Nephron progenitor cell (in vitro differentiated cells): ENCODE results near the gene OSBPL5.

ENCODE experiments used
- DNase-seq: peaks from one replicate; pipeline ENCODE4 v3.0.0; 2021
- H3K27ac Mint-ChIP-seq: 2 replicates; pipeline ENCODE4 v1.8.0; 2021; ENCODE audit warnings: mild to moderate bottlenecking, moderate library complexity, mixed read lengths
- H3K27me3 Mint-ChIP-seq: 2 replicates; pipeline ENCODE4 v1.8.0; 2021; ENCODE audit warnings: mild to moderate bottlenecking, low read depth, mixed read lengths; ENCODE audit not compliant: poor library complexity
- H3K36me3 Mint-ChIP-seq: 2 replicates; pipeline ENCODE4 v1.8.0; 2021; ENCODE audit warnings: low read depth, mixed read lengths
- H3K4me1 Mint-ChIP-seq: 2 replicates; pipeline ENCODE4 v1.8.0; 2021; ENCODE audit warnings: mixed read lengths
- H3K4me3 Mint-ChIP-seq: 2 replicates; pipeline ENCODE4 v1.8.0; 2021; ENCODE audit warnings: mild to moderate bottlenecking, moderate library complexity, mixed read lengths
- H3K9me3 Mint-ChIP-seq: 2 replicates; pipeline ENCODE4 v1.8.0; 2021; ENCODE audit warnings: mild to moderate bottlenecking, moderate library complexity, mixed read lengths
- TF ChIP-seq, protein P1 (sequence below): fragments of 200-600 bp; sonication (generic); IDR thresholded peaks from 2 replicates; pipeline ENCODE4 v1.5.0; 2021; ENCODE audit warnings: antibody characterized with exemption

The OSBPL5 gene

DNA sequence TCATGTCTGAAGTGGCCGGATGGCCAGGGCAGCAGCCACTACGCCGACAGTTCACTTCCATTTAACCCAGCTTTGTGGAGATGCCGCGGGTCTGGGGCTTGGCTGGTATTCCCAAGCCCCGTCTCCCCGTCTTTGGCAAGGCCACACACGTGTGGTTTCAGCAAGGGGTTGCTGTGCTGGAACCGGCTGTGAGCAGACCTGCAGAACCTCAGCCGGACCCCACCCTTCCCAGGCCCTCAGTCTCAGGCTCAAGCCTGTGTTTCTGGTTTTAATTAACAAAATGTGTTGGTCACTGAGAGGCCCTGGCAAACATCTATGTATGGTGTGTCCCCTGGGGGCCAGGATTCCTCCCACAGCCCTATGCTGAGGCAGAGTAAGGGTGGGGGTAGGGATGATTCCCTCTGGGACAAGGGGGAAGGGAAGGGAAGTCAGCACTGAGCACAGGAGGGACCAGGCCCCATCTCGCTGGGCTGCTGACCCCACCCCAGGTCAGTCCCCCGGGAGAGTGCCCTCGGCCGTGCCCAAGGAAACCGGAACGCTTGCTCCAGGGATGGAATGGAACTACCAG lies 9.3 kb downstream of the OSBPL5 start:
- DNase-seq, result peak; percentile 12
- Mint-ChIP-seq H3K9me3 (no peaks in the 10 kb centered on the region), H3K4me1 (peaks cover 92% of the 10 kb centered on the region), H3K4me3 (peak overlapping the region; percentile 19), H3K27me3 (peaks cover 5% of the 10 kb centered on the region), H3K36me3 (peaks cover 4% of the 10 kb centered on the region), H3K27ac (peak overlapping the region; percentile 78)
- TF ChIP-seq, protein P1, sequence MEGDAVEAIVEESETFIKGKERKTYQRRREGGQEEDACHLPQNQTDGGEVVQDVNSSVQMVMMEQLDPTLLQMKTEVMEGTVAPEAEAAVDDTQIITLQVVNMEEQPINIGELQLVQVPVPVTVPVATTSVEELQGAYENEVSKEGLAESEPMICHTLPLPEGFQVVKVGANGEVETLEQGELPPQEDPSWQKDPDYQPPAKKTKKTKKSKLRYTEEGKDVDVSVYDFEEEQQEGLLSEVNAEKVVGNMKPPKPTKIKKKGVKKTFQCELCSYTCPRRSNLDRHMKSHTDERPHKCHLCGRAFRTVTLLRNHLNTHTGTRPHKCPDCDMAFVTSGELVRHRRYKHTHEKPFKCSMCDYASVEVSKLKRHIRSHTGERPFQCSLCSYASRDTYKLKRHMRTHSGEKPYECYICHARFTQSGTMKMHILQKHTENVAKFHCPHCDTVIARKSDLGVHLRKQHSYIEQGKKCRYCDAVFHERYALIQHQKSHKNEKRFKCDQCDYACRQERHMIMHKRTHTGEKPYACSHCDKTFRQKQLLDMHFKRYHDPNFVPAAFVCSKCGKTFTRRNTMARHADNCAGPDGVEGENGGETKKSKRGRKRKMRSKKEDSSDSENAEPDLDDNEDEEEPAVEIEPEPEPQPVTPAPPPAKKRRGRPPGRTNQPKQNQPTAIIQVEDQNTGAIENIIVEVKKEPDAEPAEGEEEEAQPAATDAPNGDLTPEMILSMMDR, result no peak

- Mint-ChIP-seq H3K4me1 (peaks cover 90% of the 10 kb centered on the region), H3K27ac (no peak overlapping the region), H3K36me3 (peaks cover 4% of the 10 kb centered on the region), H3K9me3 (no peaks in the 10 kb centered on the region), H3K4me3 (no peak overlapping the region), H3K27me3 (peaks cover 5% of the 10 kb centered on the region)
- TF ChIP-seq, protein P1, result no peak
- DNase-seq, result peak; percentile 2
These were observed 9.9 kb downstream of the OSBPL5 start for GRCh38 chr11:3155216-3155615.

DNA sequence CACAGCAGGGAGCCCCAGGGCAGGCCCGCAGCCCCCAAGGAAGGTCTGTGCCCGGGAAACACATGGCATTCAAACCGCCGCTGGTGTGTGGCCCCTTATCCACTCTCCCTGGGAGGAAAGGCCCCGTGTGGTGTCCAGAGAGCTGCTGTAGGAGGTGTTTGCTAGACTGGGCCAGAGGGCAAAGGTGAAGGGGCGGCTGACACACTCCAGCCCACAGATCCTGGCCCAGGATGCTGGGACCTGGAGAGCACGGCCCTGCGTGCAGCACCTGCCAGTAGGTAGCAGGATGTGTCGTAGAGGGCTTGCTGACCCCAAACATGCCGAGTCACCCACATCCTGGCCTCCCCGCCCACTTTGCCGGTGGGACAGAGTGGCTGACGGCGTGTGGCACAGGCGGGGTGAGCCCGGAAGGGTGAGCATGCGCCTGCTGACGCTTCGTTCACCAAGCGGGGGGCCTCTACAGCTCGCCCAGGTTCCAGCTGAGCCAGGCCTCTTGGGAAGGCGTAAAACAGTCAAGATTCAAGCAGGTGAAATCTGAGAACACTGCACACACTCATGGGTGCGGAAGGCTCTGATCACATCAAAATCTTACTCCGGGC lies 11.0 kb downstream of the OSBPL5 start:
- no peaks in the 10 kb centered on the region for H3K9me3 Mint-ChIP-seq
- TF ChIP-seq, protein P1, result no peak
- DNase-seq, result peak; percentile 22
- peaks cover 4% of the 10 kb centered on the region for H3K36me3 Mint-ChIP-seq
- H3K4me1 Mint-ChIP-seq, result peaks cover 83% of the 10 kb centered on the region
- no peak overlapping the region for H3K4me3 Mint-ChIP-seq
- H3K27ac Mint-ChIP-seq, result no peak overlapping the region
- peaks cover 5% of the 10 kb centered on the region for H3K27me3 Mint-ChIP-seq

DNA sequence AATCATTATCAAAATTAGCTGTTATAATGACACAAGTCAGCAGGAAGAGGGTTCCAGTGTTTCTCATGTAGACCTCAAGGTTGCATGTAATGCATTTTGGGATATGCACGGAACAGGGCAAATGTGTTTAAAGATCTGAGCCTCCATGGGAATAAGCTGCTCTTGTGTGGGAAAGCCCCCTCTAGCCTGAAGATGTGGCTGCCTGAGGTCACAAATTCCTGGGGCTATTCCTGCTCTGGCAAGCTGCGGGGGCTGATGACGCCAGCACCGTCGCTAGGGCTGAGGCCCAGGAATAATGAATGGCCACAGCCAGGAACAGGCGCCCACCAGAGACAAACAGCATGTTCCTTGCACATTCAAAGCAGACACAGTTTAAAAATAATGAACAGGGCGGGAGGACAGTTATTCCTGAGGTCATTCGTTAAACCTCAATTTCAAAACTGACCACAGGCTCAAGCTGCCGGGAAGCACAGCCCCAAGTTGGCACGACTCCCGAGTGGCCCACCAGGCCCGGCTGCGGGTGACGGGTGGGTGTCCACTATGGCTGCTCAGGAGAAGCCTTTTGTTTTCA lies 11.7 kb downstream of the OSBPL5 start:
- Mint-ChIP-seq H3K36me3 (peaks cover 4% of the 10 kb centered on the region), H3K9me3 (no peaks in the 10 kb centered on the region), H3K4me1 (peaks cover 79% of the 10 kb centered on the region), H3K27ac (no peak overlapping the region), H3K27me3 (peaks cover 5% of the 10 kb centered on the region), H3K4me3 (peak overlapping the region; percentile 37)
- TF ChIP-seq, protein P1, result no peak
- no peak for DNase-seq

DNA sequence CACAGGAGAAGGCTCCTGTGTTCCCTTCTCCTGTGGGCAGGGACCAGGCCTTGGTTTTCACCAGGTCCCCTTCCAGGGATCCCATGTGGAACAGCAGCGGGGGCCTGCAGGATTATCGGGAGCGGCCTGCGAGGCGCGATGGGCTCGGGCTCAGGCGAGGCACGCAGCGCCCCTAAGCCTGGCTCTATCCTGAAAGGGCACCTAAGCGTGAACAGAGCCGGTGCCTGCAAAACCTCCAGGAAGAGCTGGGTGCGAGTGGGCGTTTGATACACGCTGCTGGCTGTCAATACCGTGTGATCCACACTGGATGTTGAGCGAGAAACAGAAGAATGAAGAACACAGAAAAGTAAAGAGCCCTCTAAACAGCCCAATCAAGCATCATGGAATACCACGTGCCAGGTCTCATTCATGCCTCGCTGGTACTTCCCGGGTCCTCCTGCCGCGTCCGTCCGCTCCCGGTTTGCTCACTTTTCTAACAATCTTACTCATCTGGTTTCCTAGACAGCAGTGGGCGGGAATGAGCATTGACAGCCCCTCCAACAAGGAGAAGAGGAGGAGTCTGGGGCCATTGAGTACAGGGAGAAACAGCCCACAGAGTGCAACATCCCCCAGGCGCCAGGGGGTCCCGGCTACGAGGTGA lies 12.5 kb downstream of the OSBPL5 start:
- DNase-seq, result no peak
- Mint-ChIP-seq H3K9me3 (no peaks in the 10 kb centered on the region), H3K4me3 (peak overlapping the region; percentile 37), H3K27ac (no peak overlapping the region), H3K27me3 (peaks cover 5% of the 10 kb centered on the region), H3K4me1 (peaks cover 81% of the 10 kb centered on the region), H3K36me3 (peaks cover 4% of the 10 kb centered on the region)
- TF ChIP-seq, protein P1, result no peak
